ENCODE measurements around the gene S100A13. TPM values are rescaled to one million over a fixed set of nuclear protein-coding genes. Genes with fewer than 3 reads are reported as not detected.

The S100A13 gene
- total RNA-seq, 2 donors from 2014 or later = 64.2 to 82.9 TPM

- H3K36me3 ChIP-seq = no peaks in the 10 kb centered on the region
- peaks cover 10 to 13% of the 10 kb centered on the region in 2 donors for H3K4me1 ChIP-seq (ENCODE audit: control insufficient read depth in 1 of 2, low read depth in 2 of 2)
- H3K27ac ChIP-seq = no peak overlapping the region
- DNase-seq (ENCODE audit: low spot score) (no peak), ATAC-seq (ENCODE audit: insufficient number of reproducible peaks, low FRiP score, low read depth) (no peak)
- TF ChIP-seq CTCF (IDR thresholded peaks at IDR 0.05) = no peak
- no peaks in the 10 kb centered on the region for H3K27me3 ChIP-seq (replicated peaks; ENCODE audit: insufficient read depth)
- H3K9me3 ChIP-seq = no peaks in the 10 kb centered on the region
- no peak overlapping the region for H3K4me3 ChIP-seq
These were observed 24.5 kb upstream of the S100A13 start for GRCh38 chr1:153651771-153652170.

GRCh38 chr1:153649863-153650235 lies 22.5 kb upstream of the S100A13 start:
- ATAC-seq (ENCODE audit: insufficient number of reproducible peaks, low FRiP score, low read depth) = no peak
- no peaks in the 10 kb centered on the region for H3K9me3 ChIP-seq
- no peak overlapping the region for H3K4me3 ChIP-seq
- no peak for TF ChIP-seq CTCF (IDR thresholded peaks at IDR 0.05)
- DNase-seq (ENCODE audit: low spot score) = no peak
- peak overlapping the region in 1 of 2 donors; percentile 26 for H3K27ac ChIP-seq
- H3K27me3 ChIP-seq (replicated peaks; ENCODE audit: insufficient read depth) = no peaks in the 10 kb centered on the region
- H3K4me1 ChIP-seq (ENCODE audit: control insufficient read depth in 1 of 2, low read depth in 2 of 2) = peaks cover 10 to 16% of the 10 kb centered on the region in 2 donors
- peaks cover 10% of the 10 kb centered on the region for H3K36me3 ChIP-seq

GRCh38 chr1:153649137-153649862 lies 22.0 kb upstream of the S100A13 start:
- peak overlapping the region; percentile 26 to 52 for H3K27ac ChIP-seq
- H3K36me3 ChIP-seq = peaks cover 13% of the 10 kb centered on the region
- TF ChIP-seq CTCF (IDR thresholded peaks at IDR 0.05) = no peak
- peaks cover 10 to 16% of the 10 kb centered on the region in 2 donors for H3K4me1 ChIP-seq (ENCODE audit: control insufficient read depth in 1 of 2, low read depth in 2 of 2)
- no peak for ATAC-seq (ENCODE audit: insufficient number of reproducible peaks, low FRiP score, low read depth)
- H3K4me3 ChIP-seq = no peak overlapping the region
- no peaks in the 10 kb centered on the region for H3K27me3 ChIP-seq (replicated peaks; ENCODE audit: insufficient read depth)
- no peak for DNase-seq (ENCODE audit: low spot score)
- no peaks in the 10 kb centered on the region for H3K9me3 ChIP-seq

GRCh38 chr1:153648000-153648643 lies 20.8 kb upstream of the S100A13 start:
- DNase-seq (ENCODE audit: low spot score) = no peak
- no peak for ATAC-seq (ENCODE audit: insufficient number of reproducible peaks, low FRiP score, low read depth)
- no peak for TF ChIP-seq CTCF (IDR thresholded peaks at IDR 0.05)
- no peak overlapping the region for H3K27ac ChIP-seq
- peaks cover 10 to 19% of the 10 kb centered on the region in 2 donors for H3K4me1 ChIP-seq (ENCODE audit: control insufficient read depth in 1 of 2, low read depth in 2 of 2)
- H3K9me3 ChIP-seq = no peaks in the 10 kb centered on the region
- no peak overlapping the region for H3K4me3 ChIP-seq
- no peaks in the 10 kb centered on the region for H3K27me3 ChIP-seq (replicated peaks; ENCODE audit: insufficient read depth)
- H3K36me3 ChIP-seq = peaks cover 18% of the 10 kb centered on the region

GRCh38 chr1:153647346-153647714 lies 20.0 kb upstream of the S100A13 start:
- peaks cover 10 to 19% of the 10 kb centered on the region in 2 donors for H3K4me1 ChIP-seq (ENCODE audit: control insufficient read depth in 1 of 2, low read depth in 2 of 2)
- DNase-seq (ENCODE audit: low spot score) (no peak), ATAC-seq (ENCODE audit: insufficient number of reproducible peaks, low FRiP score, low read depth) (no peak)
- H3K4me3 ChIP-seq = no peak overlapping the region
- H3K9me3 ChIP-seq = no peaks in the 10 kb centered on the region
- no peaks in the 10 kb centered on the region for H3K27me3 ChIP-seq (replicated peaks; ENCODE audit: insufficient read depth)
- peaks cover 25% of the 10 kb centered on the region for H3K36me3 ChIP-seq
- TF ChIP-seq CTCF (IDR thresholded peaks at IDR 0.05) = no peak
- H3K27ac ChIP-seq = no peak overlapping the region
